CD4-positive, alpha-beta T cell (primary cell): Measurements from ENCODE around the gene STX4. TPM values are rescaled to one million over a fixed set of nuclear protein-coding genes. Genes with fewer than 3 reads are reported as not detected.

Experiments
- ATAC-seq: fragments of 200-7000 bp; cut with Tn5 transposase; one replicate; pipeline ENCODE4 v1.10.0; 2022; ENCODE audit warnings: mild to moderate bottlenecking; ENCODE audit not compliant: poor library complexity
- CTCF ChIA-PET: fragments of 350-600 bp; sonication (Branson Sonifier 250); formaldehyde crosslinking; loops from one replicate; lab custom pipeline; 2021; ENCODE audit warnings: antibody characterized with exemption, inconsistent platforms; lab: Charles Lee
- POLR2A ChIA-PET: fragments of 350-600 bp; sonication (Branson Sonifier 250); formaldehyde crosslinking; loops from one replicate; lab custom pipeline; 2021; ENCODE audit warnings: antibody characterized with exemption, inconsistent platforms; lab: Charles Lee
- DNase-seq, 14 experiments: peaks; one replicate each; pipeline ENCODE4 v3.0.0-alpha.2; 2013 to 2020; ENCODE audit warnings: mixed read lengths in 2 of 14
- H3K27ac ChIP-seq, 2 donors: one replicate each; pipeline versions ENCODE4 v1.5.1 to v1.7.0; 2013; ENCODE audit warnings: low read length in 2 of 2, low read depth in 1 of 2, mild to moderate bottlenecking in 1 of 2
- H3K27me3 ChIP-seq, 2 experiments: 1 replicate in 1 of 2; 2 replicates in 1 of 2; pipeline versions ENCODE4 v1.6.1 to v1.7.0; 2013; ENCODE audit warnings: low read length in 2 of 2, control low read depth in 1 of 2, mild to moderate bottlenecking in 1 of 2, moderate library complexity in 1 of 2; ENCODE audit not compliant: insufficient read depth in 2 of 2, control insufficient read depth in 1 of 2
- H3K36me3 ChIP-seq: one replicate; pipeline ENCODE4 v1.6.1; 2013; ENCODE audit warnings: low read length, control low read depth; ENCODE audit not compliant: insufficient read depth
- H3K4me1 ChIP-seq: one replicate; pipeline ENCODE4 v1.6.1; 2013; ENCODE audit warnings: low read length, control low read depth; ENCODE audit not compliant: insufficient read depth
- H3K4me3 ChIP-seq: one replicate; pipeline ENCODE4 v1.5.1; 2013; ENCODE audit warnings: mild to moderate bottlenecking, low read length, moderate library complexity
- H3K9me3 ChIP-seq, 2 experiments: 1 replicate in 1 of 2; 2 replicates in 1 of 2; pipeline versions ENCODE4 v1.6.1 to v1.7.0; 2013; ENCODE audit warnings: low read length in 2 of 2, mild to moderate bottlenecking in 2 of 2, control low read depth in 1 of 2, moderate library complexity in 1 of 2; ENCODE audit not compliant: control insufficient read depth in 1 of 2, insufficient read depth in 1 of 2
- H3K27ac Mint-ChIP-seq: one replicate; pipeline ENCODE4 v1.8.0; 2020; ENCODE audit warnings: mixed read lengths
- H3K27me3 Mint-ChIP-seq: one replicate; pipeline ENCODE4 v1.8.0; 2021; ENCODE audit warnings: mixed read lengths
- H3K36me3 Mint-ChIP-seq: one replicate; pipeline ENCODE4 v1.8.0; 2021; ENCODE audit warnings: low read depth, mixed read lengths
- H3K4me1 Mint-ChIP-seq: one replicate; pipeline ENCODE4 v1.8.0; 2021; ENCODE audit warnings: low read depth, mixed read lengths
- H3K4me3 Mint-ChIP-seq: one replicate; pipeline ENCODE4 v1.8.0; 2020; ENCODE audit warnings: mild to moderate bottlenecking, mixed read lengths
- H3K9me3 Mint-ChIP-seq: one replicate; pipeline ENCODE4 v1.8.0; 2020; ENCODE audit warnings: mixed read lengths
- CTCF ChIP-seq: fragments of 200-600 bp; IDR thresholded peaks from one replicate; pipeline ENCODE4 v1.8.0; 2022; ENCODE audit warnings: antibody characterized with exemption, mild to moderate bottlenecking
- intact Hi-C, 2 experiments: fragments of 100-400 bp; cut with DNase I in 1 of 2; cut with micrococcal nuclease in 1 of 2; formaldehyde crosslinking; loops; one replicate each; pipeline versions ENCODE4 v1.15.1 to v1.9.0; 2023 to 2025; cut with DNase I, micrococcal nuclease
- total RNA-seq, 174 experiments: library from RNA in 2 of 174; stranded (reverse) in 2 of 174; gene quantifications; one replicate each; pipeline ENCODE4 v1.2.3 and lab custom pipeline; 2021 to 2026

Gene STX4
- total RNA-seq, 2 experiments from 2014 or later, result 54.1 to 55.2 TPM

- H3K4me1 Mint-ChIP-seq, result peaks cover 23% of the 10 kb centered on the region
Measured at GRCh38 chr16:31008551-31008950, 24.8 kb upstream of the STX4 start.

GRCh38 chr16:31009120-31009519, 24.2 kb upstream of the STX4 start:
- H3K9me3 Mint-ChIP-seq, result no peaks in the 10 kb centered on the region

More at GRCh38 chr16:31008551-31008950, 24.8 kb upstream of the STX4 start:
- H3K36me3 Mint-ChIP-seq, result no peaks in the 10 kb centered on the region
- H3K27me3 Mint-ChIP-seq, result peaks cover 23% of the 10 kb centered on the region
- no peak overlapping the region for H3K27ac Mint-ChIP-seq
- ChIA-PET POLR2A (no interaction called here), CTCF (interaction anchor here (0.8 kb wide), 1 partner anchor 134 kb away, joined by 3 read pairs; no protein-coding TSS in a partner anchor)
- no peaks in the 10 kb centered on the region for H3K9me3 Mint-ChIP-seq
- no peak for ATAC-seq
- intact Hi-C loops, result no loop called here
- no peak for TF ChIP-seq CTCF
- no peak for DNase-seq
- H3K4me3 Mint-ChIP-seq, result peak overlapping the region; percentile 34
- Histone ChIP-seq H3K4me3 (no peak overlapping the region), H3K27ac (no peak overlapping the region), H3K4me1 (peaks cover 9% of the 10 kb centered on the region), H3K36me3 (no peaks in the 10 kb centered on the region), H3K9me3 (no peaks in the 10 kb centered on the region), H3K27me3 (peaks cover 2 to 13% of the 10 kb centered on the region in 2 experiments)

GRCh38 chr16:31009894-31010584, 23.3 kb upstream of the STX4 start:
- POLR2A ChIA-PET, result no interaction called here
- CTCF ChIA-PET, result no interaction called here
- TF ChIP-seq CTCF, result no peak
- ATAC-seq (peak; percentile 45), DNase-seq (peak in 2 of 14 experiments; percentile 19 to 37)
- Mint-ChIP-seq H3K27ac (no peak overlapping the region), H3K36me3 (no peaks in the 10 kb centered on the region), H3K9me3 (no peaks in the 10 kb centered on the region), H3K4me3 (peak overlapping the region; percentile 85), H3K4me1 (peaks cover 23% of the 10 kb centered on the region), H3K27me3 (peaks cover 29% of the 10 kb centered on the region)
- H3K27me3 ChIP-seq, result peaks cover 2 to 13% of the 10 kb centered on the region in 2 experiments
- H3K36me3 ChIP-seq, result no peaks in the 10 kb centered on the region
- peaks cover 9% of the 10 kb centered on the region for H3K4me1 ChIP-seq
- H3K4me3 ChIP-seq, result peak overlapping the region; percentile 10
- intact Hi-C loops, result no loop called here
- H3K9me3 ChIP-seq, result no peaks in the 10 kb centered on the region
- H3K27ac ChIP-seq, result no peak overlapping the region

More at GRCh38 chr16:31009120-31009519, 24.2 kb upstream of the STX4 start:
- Mint-ChIP-seq H3K27ac (no peak overlapping the region), H3K4me1 (peaks cover 23% of the 10 kb centered on the region), H3K4me3 (peak overlapping the region; percentile 77), H3K36me3 (no peaks in the 10 kb centered on the region), H3K27me3 (peaks cover 26% of the 10 kb centered on the region)
- Histone ChIP-seq H3K4me3 (no peak overlapping the region), H3K27ac (no peak overlapping the region), H3K27me3 (peaks cover 2 to 13% of the 10 kb centered on the region in 2 experiments), H3K36me3 (no peaks in the 10 kb centered on the region), H3K9me3 (no peaks in the 10 kb centered on the region), H3K4me1 (peaks cover 9% of the 10 kb centered on the region)
- intact Hi-C loops, result no loop called here
- no peak for DNase-seq
- ChIA-PET CTCF (interaction anchor here (0.8 kb wide), 1 partner anchor 133 kb away, joined by 3 read pairs; no protein-coding TSS in a partner anchor), POLR2A (no interaction called here)
- no peak for ATAC-seq
- no peak for TF ChIP-seq CTCF
